Measurements from ENCODE around the gene CHMP4B.

DNA sequence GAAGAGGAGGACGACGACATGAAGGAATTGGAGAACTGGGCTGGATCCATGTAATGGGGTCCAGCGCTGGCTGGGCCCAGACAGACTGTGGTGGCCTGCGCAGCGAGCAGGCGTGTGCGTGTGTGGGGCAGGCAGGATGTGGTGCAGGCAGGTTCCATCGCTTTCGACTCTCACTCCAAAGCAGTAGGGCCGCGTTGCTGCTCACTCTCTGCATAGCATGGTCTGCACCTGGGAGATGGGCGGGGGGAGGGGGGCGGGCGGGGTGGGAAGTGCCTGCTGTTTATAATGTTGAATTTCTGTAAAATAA is 42.3 kb downstream of the CHMP4B start:
- TF ChIP-seq, protein P1, sequence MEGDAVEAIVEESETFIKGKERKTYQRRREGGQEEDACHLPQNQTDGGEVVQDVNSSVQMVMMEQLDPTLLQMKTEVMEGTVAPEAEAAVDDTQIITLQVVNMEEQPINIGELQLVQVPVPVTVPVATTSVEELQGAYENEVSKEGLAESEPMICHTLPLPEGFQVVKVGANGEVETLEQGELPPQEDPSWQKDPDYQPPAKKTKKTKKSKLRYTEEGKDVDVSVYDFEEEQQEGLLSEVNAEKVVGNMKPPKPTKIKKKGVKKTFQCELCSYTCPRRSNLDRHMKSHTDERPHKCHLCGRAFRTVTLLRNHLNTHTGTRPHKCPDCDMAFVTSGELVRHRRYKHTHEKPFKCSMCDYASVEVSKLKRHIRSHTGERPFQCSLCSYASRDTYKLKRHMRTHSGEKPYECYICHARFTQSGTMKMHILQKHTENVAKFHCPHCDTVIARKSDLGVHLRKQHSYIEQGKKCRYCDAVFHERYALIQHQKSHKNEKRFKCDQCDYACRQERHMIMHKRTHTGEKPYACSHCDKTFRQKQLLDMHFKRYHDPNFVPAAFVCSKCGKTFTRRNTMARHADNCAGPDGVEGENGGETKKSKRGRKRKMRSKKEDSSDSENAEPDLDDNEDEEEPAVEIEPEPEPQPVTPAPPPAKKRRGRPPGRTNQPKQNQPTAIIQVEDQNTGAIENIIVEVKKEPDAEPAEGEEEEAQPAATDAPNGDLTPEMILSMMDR (IDR thresholded peaks at IDR 0.05): no peak
- TF ChIP-seq POLR2A (IDR thresholded peaks at IDR 0.05): no peak
